LNCaP clone FGC (cell line): ENCODE results near the gene RHOT2.

Experiments
- DNase-seq: peaks from one replicate; pipeline ENCODE4 v3.0.0-alpha.2; 2011; ENCODE audit warnings: low read depth
- H3K4me3 ChIP-seq: 2 replicates; pipeline ENCODE4 v1.5.1; 2011; ENCODE audit warnings: mild to moderate bottlenecking, low read depth, low read length, control low read depth
- TF ChIP-seq, protein P1 (sequence below): IDR thresholded peaks from 2 replicates; pipeline ENCODE4 v1.5.1; 2012; ENCODE audit warnings: mild to moderate bottlenecking; ENCODE audit not compliant: control insufficient read depth, insufficient read depth; ENCODE audit errors: extremely low read depth

Gene RHOT2

DNA sequence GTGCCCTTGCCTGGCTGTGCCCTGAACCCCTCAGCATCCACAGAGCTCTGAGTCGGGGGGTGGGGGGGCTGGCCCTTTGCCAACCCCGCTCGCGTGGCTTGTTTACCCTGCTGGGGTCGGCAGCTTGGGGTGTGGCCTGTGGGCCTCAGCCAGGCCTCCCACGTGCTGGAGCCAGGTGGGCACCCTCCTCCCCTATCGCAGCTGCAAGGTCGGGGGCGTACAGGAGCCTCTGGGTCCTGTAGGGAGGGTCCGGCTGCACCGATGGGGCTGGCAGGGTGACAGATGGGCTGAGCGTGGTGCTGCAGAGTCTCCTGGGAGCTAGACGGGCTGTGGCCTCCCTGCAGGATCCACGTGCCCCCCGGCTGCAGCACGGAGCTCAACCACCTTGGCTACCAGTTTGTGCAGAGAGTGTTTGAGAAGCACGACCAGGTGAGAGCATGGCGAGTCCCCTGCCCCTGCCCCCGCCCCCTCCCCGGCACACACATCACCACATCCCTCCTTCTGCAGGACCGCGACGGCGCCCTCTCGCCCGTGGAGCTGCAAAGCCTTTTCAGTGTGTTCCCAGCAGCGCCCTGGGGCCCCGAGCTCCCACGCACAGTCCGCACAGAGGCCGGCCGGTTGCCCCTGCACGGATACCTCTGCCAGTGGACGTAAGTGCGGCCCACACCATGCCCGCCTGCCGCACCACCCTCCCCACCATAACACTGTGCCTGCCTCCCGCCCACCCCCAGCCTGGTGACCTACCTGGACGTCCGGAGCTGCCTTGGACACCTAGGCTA, 3.6 kb downstream of the RHOT2 start:
- DNase-seq, result no peak
- TF ChIP-seq, protein P1, sequence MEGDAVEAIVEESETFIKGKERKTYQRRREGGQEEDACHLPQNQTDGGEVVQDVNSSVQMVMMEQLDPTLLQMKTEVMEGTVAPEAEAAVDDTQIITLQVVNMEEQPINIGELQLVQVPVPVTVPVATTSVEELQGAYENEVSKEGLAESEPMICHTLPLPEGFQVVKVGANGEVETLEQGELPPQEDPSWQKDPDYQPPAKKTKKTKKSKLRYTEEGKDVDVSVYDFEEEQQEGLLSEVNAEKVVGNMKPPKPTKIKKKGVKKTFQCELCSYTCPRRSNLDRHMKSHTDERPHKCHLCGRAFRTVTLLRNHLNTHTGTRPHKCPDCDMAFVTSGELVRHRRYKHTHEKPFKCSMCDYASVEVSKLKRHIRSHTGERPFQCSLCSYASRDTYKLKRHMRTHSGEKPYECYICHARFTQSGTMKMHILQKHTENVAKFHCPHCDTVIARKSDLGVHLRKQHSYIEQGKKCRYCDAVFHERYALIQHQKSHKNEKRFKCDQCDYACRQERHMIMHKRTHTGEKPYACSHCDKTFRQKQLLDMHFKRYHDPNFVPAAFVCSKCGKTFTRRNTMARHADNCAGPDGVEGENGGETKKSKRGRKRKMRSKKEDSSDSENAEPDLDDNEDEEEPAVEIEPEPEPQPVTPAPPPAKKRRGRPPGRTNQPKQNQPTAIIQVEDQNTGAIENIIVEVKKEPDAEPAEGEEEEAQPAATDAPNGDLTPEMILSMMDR, result no peak
- no peak overlapping the region for H3K4me3 ChIP-seq

GRCh38 chr16:672371-672770, 4.4 kb downstream of the RHOT2 start:
- no peak overlapping the region for H3K4me3 ChIP-seq
- TF ChIP-seq, protein P1, result no peak
- DNase-seq, result no peak

DNA sequence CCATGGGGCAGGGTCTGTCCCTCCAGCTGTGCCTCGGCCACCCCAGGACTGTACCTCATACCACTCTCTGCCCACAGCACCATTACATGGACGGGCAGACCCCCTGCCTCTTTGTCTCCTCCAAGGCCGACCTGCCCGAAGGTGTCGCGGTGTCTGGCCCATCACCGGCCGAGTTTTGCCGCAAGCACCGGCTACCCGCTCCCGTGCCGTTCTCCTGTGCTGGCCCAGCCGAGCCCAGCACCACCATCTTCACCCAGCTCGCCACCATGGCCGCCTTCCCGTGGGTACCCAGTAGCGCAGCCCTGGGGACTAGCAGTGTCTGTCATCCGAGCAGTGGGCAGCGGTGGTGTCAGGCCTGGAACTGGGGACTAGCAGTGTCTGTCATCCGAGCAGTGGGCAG, 4.9 kb downstream of the RHOT2 start:
- TF ChIP-seq, protein P1, result no peak
- H3K4me3 ChIP-seq, result no peak overlapping the region
- no peak for DNase-seq

DNA sequence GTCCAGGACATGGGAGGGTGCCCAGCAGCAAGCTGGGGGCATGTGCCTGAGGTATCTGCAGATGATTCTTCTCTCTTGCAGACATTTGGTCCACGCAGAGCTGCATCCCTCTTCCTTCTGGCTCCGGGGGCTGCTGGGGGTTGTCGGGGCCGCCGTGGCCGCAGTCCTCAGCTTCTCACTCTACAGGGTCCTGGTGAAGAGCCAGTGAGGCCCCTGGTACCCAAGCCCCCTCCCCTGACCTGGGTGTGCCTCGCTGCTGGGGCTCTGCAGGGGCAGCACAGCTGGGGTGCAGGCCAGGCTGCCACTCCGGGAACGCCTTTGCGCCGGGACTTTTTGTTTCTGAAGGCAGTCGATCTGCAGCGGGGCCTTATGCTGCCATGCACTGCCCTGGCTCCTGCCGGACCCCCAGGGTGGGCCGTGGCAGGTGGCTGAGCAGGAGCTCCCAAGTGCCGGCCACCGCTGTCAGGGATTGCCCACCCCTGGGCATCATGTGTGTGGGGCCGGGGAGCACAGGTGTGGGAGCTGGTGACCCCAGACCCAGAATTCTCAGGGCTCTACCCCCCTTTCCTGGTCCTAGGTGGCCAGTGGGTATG, 5.6 kb downstream of the RHOT2 start:
- TF ChIP-seq, protein P1, result no peak
- no peak for DNase-seq
- H3K4me3 ChIP-seq, result no peak overlapping the region

GRCh38 chr16:674214-674881, 6.4 kb downstream of the RHOT2 start:
- TF ChIP-seq, protein P1, result no peak
- DNase-seq, result no peak
- no peak overlapping the region for H3K4me3 ChIP-seq

- TF ChIP-seq, protein P1, result no peak
- DNase-seq, result no peak
- H3K4me3 ChIP-seq, result no peak within 1 kb of the TSS
Measured at GRCh38 chr16:674968-675883, 7.3 kb downstream of the RHOT2 start, which contains the start of gene RHBDL1. Gene RHBDL1, plus strand, starts transcription at chr16:675671. Its CDS starts 120 bp downstream, at chr16:675791.
